Stimulated activated CD4-positive, alpha-beta T cell treated with anti-CD3 and anti-CD28 coated beads, Interleukin-1b, Interleukin-23, amount 100 ng/mL, for 24 hours (primary cell): ENCODE measurements around the gene ZNF418.
"Not testable (repeated sequence)": the region's sequence is repeated elsewhere in the genome, so short reads cannot be mapped to it uniquely, and the experiment has no call there.

ENCODE experiments used
- DNase-seq, 4 experiments: peaks; one replicate each; pipeline ENCODE4 v3.0.0-alpha.2; 2020; ENCODE audit warnings: low read depth in 4 of 4, low spot score in 1 of 4

Gene ZNF418

GRCh38 chr19:57890706-57891105, 44.5 kb downstream of the ZNF418 start:
- not testable (repeated sequence) for DNase-seq

GRCh38 chr19:57888560-57889231, 46.5 kb downstream of the ZNF418 start, which contains the start of gene ZNF814:
TSS of gene ZNF814 (minus strand) at chr19:57889037. CDS start at chr19:57888802, 235 bp downstream.
- peak; percentile 49 to 69 (median 66) for DNase-seq

GRCh38 chr19:57888107-57888559, 47.1 kb downstream of the ZNF418 start:
- no peak for DNase-seq

- DNase-seq = no peak
Measured at GRCh38 chr19:57887195-57887941, 47.8 kb downstream of the ZNF418 start.

GRCh38 chr19:57886046-57886445, 49.2 kb downstream of the ZNF418 start:
- no peak for DNase-seq

- DNase-seq = not testable (repeated sequence)
Measured at GRCh38 chr19:57873883-57874799, 61.1 kb downstream of the ZNF418 start.

- DNase-seq = no peak
Measured at GRCh38 chr19:57872450-57872849, 62.8 kb downstream of the ZNF418 start.
